Measurements from ENCODE around the gene HCN3. TPM values are rescaled to one million over a fixed set of nuclear protein-coding genes. Genes with fewer than 3 reads are reported as not detected.

HCN3 gene
- total RNA-seq, 1 donor from 2014 or later = 2.9 TPM

GRCh38 chr1:155253797-155254196 lies 23.5 kb upstream of the HCN3 start:
- intact Hi-C loops (cut with micrococcal nuclease) = loop anchor here (2.0 kb wide), 1 partner anchor 19 kb away; the partner anchor contains the start of gene CLK2

DNA sequence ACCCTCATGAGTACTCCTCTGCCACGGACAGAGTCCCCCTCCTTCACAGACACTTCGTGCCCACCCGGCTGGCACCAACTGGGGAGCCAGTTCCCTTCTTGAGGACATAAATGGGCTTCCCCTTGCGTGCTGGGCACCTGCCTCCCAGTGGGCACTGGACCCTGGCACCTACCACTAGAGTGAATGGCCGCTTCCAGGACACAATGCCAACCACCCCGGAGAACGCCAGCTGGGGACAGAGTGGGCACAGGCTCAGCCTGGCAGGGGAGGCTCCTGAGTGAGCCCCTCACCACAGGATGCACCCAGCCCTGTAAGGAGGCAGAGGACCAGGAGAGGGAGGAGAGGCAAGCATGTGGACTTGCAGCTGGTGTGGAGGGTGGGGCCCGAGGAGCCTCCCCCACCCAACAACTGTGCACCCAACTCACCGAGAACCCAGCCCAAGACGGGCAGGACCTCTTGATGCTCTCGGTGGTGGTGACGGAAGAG lies 23.0 kb upstream of the HCN3 start:
- intact Hi-C loops (cut with micrococcal nuclease) = loop anchor here (2.0 kb wide), 1 partner anchor 19 kb away; the partner anchor contains the start of gene CLK2

DNA sequence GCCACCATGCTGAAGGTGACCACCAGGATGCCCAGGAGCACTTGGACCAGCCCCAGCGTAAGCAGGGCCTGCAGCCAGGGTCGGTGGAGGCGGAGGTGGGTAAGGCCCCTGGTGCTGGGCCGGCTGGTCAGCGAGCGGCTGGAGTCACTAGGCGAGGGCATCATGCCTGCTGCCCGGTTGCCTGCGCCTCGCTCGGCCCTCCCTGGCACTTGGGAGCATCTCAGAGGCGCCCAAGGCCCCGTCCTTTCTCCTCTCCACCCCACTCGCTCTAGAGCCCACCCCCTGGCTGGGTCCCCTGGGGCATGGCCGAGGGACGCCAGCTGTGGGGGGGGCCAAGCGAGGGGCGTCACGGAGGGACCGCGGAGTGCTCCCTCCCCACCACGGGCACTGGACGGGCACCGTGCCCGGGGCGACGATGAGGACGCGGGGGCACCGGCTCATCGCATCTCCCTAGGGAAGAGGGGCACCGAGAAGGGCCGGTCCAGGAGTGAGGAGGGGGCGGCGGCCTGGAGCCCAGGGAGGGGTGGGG lies 22.5 kb upstream of the HCN3 start:
- intact Hi-C loops (cut with micrococcal nuclease) = loop anchor here (2.0 kb wide), 1 partner anchor 18 kb away; the partner anchor contains the start of gene CLK2

DNA sequence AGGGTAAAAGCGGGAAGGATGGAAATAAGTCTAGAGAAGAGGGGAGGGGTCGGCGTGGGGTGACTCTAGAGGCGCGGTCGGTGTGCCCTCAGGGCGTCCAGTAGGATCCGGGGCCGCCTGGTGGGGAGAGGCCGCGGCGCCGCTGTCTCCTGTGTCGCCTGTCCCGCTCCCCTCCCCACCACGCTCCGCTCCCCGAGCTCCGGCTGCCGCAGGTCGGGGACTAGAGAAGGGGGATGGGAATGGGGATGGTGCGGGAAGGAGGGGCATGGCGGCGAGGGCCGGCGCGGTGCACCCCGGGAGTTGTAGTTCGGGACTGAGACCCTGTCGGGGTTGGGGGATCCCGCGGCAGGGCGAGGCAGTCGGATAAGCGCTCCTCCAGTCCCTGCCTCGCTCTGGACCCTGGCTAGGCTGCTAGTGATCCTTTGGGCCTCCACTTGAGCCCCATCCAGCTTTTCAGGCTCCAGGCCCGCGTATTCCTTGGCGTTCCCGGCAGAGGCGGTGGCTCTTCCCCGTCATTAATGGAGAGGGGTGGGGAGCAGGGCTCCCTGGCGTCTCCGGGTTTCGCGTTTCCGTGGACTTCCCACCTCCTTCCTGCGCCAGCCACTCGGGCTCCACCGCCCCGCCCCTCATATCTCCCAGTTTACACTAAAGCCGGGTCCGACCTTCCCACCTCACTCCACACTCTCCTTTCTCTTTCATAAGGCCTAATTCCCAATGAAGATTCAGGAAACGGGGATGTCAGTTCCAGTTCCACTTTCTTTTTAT lies 21.8 kb upstream of the HCN3 start, which contains the start of gene ENTREP3:
Gene ENTREP3 (minus strand): TSS at position 241 of the 765 bp plus-strand sequence. CDS start 606 bp downstream, outside the sequence.
- intact Hi-C loops (cut with micrococcal nuclease) = loop anchor here (2.0 kb wide), 1 partner anchor 17 kb away; the partner anchor contains the start of gene CLK2

GRCh38 chr1:155256058-155256852 lies 21.0 kb upstream of the HCN3 start:
- intact Hi-C loops (cut with micrococcal nuclease) = no loop called here

DNA sequence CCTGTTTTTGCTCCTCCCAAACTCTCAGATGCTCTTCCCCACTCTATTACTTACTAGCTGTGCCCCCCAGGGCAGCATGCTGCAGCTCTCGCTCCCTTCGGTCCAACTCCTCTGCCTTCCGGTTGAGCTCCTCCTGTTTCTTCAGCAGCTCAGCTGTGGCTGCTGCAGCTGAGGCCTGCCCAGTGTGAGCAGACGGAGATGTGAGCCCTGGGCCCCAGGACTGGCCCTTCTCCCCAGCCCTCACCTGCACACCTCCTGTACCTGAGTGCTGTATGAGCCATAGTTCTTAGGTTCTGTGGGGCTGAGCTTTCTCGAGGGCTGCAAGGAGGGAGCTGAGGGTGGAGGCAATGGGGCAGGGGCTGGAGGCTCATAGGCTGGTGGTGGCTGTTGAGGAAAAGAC lies 17.0 kb upstream of the HCN3 start:
- intact Hi-C loops (cut with micrococcal nuclease) = no loop called here

DNA sequence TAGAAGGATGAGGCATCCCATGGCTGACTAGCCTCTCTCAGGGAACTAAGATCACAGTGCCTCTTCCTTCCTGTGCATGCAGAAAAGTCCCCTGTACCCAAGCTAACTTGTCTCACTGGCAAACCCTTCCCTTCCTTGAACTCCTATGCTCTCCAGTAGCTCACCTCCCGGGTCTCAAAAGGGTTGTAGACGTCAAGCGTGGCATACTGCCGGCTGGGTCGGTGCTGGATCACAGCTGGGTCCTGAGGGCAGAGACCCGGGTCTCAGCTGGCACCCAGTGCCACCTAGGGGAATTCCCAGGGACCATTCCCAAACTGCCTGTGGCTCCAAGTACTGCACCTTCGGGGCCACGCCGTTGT lies 15.8 kb upstream of the HCN3 start:
- intact Hi-C loops (cut with micrococcal nuclease) = no loop called here

- intact Hi-C loops (cut with micrococcal nuclease) = loop anchor here (1.0 kb wide), 2 partner anchors 11 to 12 kb away; partner anchors contain the start of gene CLK2
Observed at GRCh38 chr1:155261852-155262673, 15.2 kb upstream of the HCN3 start, which contains the start of gene SCAMP3. SCAMP3 (minus strand) TSS chr1:155262360; CDS start chr1:155262151, 209 bp downstream.

DNA sequence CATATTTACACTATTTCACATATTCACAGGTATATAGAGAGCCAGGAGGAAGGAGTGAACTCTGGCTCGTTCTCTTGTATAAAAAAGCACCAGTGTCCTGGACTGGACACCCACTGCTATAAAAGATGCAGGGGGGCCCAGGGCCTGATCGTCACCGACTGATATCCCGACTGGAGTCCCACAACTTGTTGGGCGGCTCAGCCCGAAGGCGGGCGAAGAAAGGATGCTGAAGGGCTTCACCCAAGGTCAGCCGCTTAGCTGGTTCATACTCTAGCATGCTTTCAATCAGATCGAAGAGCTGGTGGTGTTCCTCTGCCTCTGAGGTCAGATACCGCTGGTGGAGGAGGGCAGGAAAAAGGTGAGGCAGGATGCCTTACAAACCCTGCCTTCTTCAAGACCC lies 14.2 kb upstream of the HCN3 start:
- intact Hi-C loops (cut with micrococcal nuclease) = no loop called here

- intact Hi-C loops (cut with micrococcal nuclease) = no loop called here
Observed at GRCh38 chr1:155266553-155266952, 10.7 kb upstream of the HCN3 start.

- intact Hi-C loops (cut with micrococcal nuclease) = no loop called here
Observed at GRCh38 chr1:155267373-155267772, 9.9 kb upstream of the HCN3 start.

- intact Hi-C loops (cut with micrococcal nuclease) = no loop called here
Observed at GRCh38 chr1:155268630-155269029, 8.6 kb upstream of the HCN3 start.

GRCh38 chr1:155269381-155269780 lies 7.9 kb upstream of the HCN3 start:
- intact Hi-C loops (cut with micrococcal nuclease) = no loop called here

DNA sequence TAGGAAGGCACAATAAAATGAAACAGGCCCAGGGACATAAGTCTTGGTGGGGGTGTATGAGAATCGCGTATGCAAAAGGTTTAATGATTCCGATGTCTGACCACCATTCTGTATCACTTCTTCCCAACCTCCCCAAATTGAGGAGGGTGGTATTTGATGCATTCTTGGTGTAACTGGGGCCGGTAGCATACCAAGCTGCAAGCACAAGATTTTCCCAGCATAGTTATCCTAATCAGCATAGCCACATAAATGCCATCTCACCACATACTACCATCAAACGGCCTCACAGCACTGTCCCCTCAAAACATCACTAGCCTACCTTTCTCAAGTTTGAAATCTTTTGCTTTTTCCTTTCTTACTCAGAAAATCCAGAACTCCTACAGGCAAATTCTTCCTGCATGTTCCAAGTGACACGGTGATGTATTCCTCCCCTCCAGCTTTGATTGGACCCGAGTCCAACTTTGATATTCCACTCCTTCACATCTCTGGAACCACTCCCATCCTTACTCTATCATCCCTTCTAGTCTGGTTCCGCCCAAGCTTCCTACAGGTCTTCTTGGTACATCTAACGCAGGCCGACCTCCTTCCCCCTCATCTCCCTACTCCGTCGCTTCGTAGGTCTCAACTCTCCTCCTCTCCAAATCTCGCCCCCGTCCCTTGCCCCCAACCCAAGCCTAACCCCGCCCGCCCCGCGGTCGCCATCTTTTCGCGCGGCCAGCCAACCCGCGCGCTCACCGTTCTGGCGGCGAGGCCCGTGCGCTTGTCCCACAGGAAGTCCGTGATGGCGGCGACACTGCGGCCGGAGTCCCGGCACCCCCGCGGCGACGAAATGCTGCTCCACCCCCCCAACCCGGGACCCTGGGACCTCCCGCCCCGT lies 4.6 kb upstream of the HCN3 start:
- intact Hi-C loops (cut with micrococcal nuclease) = loop anchor here (1.0 to 10.0 kb wide), 5 partner anchors 10 to 292 kb away; partner anchors contain the start of genes ASH1L, ENTREP3 and SCAMP3

DNA sequence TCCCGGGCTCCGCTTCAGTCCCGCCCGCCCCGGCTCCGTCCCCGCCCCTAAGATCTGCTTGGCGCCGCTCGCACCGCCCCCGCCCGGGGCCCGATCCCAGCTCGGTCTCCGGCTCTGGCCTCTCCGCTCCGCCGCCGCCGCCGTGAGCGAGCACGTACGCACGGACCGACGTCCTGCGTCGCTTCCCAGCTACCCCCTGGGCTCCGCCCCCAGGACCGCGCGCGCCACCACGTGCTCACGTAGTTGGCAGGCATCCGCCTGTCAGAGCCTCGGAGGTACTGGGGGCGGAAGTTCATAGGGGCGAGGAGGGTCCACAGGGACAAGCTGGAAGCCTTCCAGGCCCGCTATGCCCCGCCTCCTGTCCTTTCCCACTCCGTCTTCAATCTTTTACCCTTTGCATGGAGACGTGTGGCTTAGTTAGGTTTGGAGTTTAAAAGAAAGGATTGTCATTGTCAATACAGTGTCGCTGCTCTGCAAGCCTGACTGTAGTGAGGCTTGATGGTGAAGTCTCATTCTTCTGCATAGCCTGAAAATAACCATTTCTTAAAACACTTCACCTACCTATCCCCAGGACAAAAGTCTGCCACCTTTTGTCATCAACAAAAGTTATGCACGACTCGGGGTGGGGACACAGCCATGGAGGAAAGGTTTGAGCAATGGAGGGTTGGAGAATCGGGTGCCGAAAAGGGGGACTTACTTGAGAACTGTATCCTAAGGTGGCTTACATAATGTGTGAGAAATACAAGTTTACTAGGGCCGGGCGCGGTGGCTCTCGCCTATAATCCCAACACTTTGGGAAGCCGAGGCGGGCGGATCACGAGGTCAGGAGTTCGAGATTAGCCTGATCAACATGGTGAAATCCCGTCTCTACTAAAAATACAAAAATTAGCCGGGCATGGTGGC lies 3.7 kb upstream of the HCN3 start, which contains the start of gene CLK2:
Gene CLK2 (minus strand): TSS at position 162 of the 903 bp plus-strand sequence. CDS start 2,527 bp downstream, outside the sequence.
- intact Hi-C loops (cut with micrococcal nuclease) = loop anchor here (1.0 to 10.0 kb wide), 5 partner anchors 11 to 291 kb away; partner anchors contain the start of genes ASH1L, ENTREP3 and SCAMP3

DNA sequence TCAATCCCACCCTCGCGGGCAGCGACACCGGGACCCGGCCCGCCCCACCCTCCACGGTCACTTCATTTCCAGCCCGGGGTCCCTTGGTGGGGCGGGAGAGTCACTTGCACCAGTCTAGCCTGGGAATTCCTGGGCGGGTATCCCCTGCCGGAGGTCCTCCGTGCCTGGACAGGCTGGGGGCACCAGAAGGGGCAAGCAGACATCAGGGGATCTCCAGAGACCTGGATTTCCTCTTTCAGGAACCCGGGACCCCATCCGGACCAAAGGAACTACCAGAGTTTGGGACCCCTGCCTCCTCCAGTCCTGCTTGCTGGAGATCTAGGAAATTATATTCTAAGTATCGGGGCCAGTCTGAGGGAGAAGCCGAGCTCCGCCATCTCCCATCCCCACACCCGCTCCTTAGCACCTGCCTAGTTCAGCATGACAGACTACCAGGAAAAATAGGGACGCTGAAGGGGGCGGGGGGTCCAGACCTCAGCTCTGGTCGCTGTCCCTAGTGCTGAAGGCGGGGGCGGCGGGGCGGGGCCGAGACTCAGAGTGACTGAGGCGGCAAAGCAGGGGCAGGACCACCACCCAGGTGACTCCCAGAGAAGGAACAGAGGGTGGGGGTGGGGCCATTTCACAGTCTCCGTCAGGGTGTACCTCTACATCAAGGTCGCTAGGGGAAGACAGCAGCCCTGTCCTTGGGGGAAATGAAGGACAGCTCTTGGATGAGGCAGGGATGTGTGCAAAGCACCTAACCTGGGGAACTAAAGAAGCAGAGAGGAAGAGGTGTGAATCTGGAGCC lies 832 bp downstream of the HCN3 start:
- intact Hi-C loops (cut with micrococcal nuclease) = loop anchor here (1.0 to 10.0 kb wide), 3 partner anchors 30 to 287 kb away; partner anchors contain the start of genes ASH1L and FDPS

DNA sequence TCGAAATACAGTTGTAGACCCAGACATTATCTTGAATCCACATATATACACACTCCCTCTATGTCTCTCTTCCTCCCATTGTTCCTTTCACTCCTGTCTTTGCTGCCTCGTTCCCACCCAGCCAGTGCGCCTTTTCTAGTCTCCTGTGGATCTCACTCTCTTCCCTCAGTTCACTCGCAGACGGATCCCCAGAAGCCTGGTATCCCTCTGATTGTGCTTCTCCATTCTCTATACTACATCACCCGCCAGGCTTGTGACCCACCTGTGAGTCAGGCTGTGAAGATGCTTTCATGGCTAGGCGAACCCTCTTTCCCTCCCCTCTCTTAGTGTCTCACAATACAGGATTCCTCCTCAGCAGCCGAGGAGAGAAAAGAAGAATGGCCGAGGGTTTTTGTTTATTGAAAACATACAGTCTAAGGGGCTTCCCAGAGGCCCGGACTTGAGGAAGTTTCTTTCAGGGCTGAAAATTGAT lies 1.5 kb downstream of the HCN3 start:
- intact Hi-C loops (cut with micrococcal nuclease) = loop anchor here (10.0 kb wide), 1 partner anchor 286 kb away; the partner anchor contains the start of gene ASH1L
